Transverse colon (tissue), 4 donors: ENCODE data around the gene SURF6.
"Not testable (repeated sequence)": the region's sequence is repeated elsewhere in the genome, so short reads cannot be mapped to it uniquely, and the experiment has no call there.

Experiments used
- POLR2A ChIP-seq: fragments of 450-650 bp; IDR thresholded peaks from one replicate; pipeline ENCODE4 v1.6.1; 2016; ENCODE audit warnings: antibody characterized with exemption, mild to moderate bottlenecking, moderate library complexity
- POLR2AphosphoS5 ChIP-seq, 3 donors: sonication (generic); formaldehyde crosslinking; IDR thresholded peaks; one replicate each; pipeline ENCODE4 v1.6.1; 2016; ENCODE audit warnings: antibody characterized with exemption in 3 of 3
- TF ChIP-seq, protein P1 (sequence below), 5 experiments: fragments of 200-600 bp in 3 of 5; fragments of 450-650 bp in 2 of 5; sonication (generic) in 3 of 5; IDR thresholded peaks; 1 replicate in 2 of 5; 2 replicates in 3 of 5; pipeline ENCODE4 v1.5.1; 2016 to 2017; ENCODE audit warnings: antibody characterized with exemption in 5 of 5, inconsistent platforms in 3 of 5, mild to moderate bottlenecking in 2 of 5, moderate library complexity in 1 of 5

DNA sequence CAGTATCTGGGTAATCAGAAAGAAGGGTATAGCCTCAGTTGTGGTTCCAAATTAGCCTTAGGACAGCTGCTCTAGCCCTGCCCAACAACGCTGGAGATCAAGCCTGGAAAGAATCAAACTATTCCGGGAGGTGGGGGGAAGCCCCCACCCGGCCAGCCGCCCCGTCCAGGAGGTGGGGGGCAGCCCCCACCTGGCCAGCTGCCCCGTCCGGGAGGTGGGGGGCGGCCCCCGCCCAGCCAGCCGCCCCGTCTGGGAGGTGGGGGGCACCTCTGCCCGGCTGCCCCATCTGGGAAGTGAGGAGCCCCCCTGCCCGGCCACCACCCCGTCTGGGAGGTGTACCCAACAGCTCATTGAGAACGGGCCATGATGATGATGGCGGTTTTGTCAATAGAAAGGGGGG lies 36.0 kb downstream of the SURF6 start:
- TF ChIP-seq POLR2A; POLR2AphosphoS5 (IDR thresholded peaks at IDR 0.05): not testable (repeated sequence)
- TF ChIP-seq, protein P1, sequence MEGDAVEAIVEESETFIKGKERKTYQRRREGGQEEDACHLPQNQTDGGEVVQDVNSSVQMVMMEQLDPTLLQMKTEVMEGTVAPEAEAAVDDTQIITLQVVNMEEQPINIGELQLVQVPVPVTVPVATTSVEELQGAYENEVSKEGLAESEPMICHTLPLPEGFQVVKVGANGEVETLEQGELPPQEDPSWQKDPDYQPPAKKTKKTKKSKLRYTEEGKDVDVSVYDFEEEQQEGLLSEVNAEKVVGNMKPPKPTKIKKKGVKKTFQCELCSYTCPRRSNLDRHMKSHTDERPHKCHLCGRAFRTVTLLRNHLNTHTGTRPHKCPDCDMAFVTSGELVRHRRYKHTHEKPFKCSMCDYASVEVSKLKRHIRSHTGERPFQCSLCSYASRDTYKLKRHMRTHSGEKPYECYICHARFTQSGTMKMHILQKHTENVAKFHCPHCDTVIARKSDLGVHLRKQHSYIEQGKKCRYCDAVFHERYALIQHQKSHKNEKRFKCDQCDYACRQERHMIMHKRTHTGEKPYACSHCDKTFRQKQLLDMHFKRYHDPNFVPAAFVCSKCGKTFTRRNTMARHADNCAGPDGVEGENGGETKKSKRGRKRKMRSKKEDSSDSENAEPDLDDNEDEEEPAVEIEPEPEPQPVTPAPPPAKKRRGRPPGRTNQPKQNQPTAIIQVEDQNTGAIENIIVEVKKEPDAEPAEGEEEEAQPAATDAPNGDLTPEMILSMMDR (IDR thresholded peaks at IDR 0.05): not testable (repeated sequence)
